GM18519 (cell line): Measurements from ENCODE around the gene OPCML.
A peak's percentile ranks its signal among the peaks of the same experiment; 100 is the strongest.

Experiments used
- ATAC-seq: cut with Tn5 transposase; IDR thresholded peaks from one replicate; pipeline ENCODE4 v1.9.1; 2021; ENCODE audit warnings: mild to moderate bottlenecking, moderate library complexity; ENCODE audit not compliant: unreplicated experiment, low FRiP score

Gene OPCML

GRCh38 chr11:133096981-133097380 lies 435.3 kb downstream of the OPCML start:
- no peak for ATAC-seq

- ATAC-seq, result no peak
These were observed 445.8 kb downstream of the OPCML start for GRCh38 chr11:133086518-133086917.

GRCh38 chr11:133082841-133083488 lies 449.3 kb downstream of the OPCML start:
- ATAC-seq, result peak; percentile 81

GRCh38 chr11:133082453-133082781 lies 449.9 kb downstream of the OPCML start:
- ATAC-seq, result peak; percentile 15

- no peak for ATAC-seq
These were observed 450.4 kb downstream of the OPCML start for GRCh38 chr11:133081730-133082452.

GRCh38 chr11:133081020-133081419 lies 451.3 kb downstream of the OPCML start:
- no peak for ATAC-seq

- peak; percentile 44 for ATAC-seq
These were observed 453.5 kb downstream of the OPCML start for GRCh38 chr11:133078591-133079404.

GRCh38 chr11:133078012-133078411 lies 454.3 kb downstream of the OPCML start:
- ATAC-seq, result no peak

GRCh38 chr11:133075351-133075750 lies 456.9 kb downstream of the OPCML start:
- ATAC-seq, result no peak

- no peak for ATAC-seq
These were observed 459.3 kb downstream of the OPCML start for GRCh38 chr11:133072858-133073582.

- no peak for ATAC-seq
These were observed 459.9 kb downstream of the OPCML start for GRCh38 chr11:133072378-133072777.

GRCh38 chr11:133070791-133071190 lies 461.5 kb downstream of the OPCML start:
- ATAC-seq, result no peak

GRCh38 chr11:133070021-133070713 lies 462.1 kb downstream of the OPCML start:
- no peak for ATAC-seq

GRCh38 chr11:133065847-133066485 lies 466.3 kb downstream of the OPCML start:
- ATAC-seq, result no peak

GRCh38 chr11:133064961-133065360 lies 467.3 kb downstream of the OPCML start:
- ATAC-seq, result no peak

- no peak for ATAC-seq
These were observed 468.0 kb downstream of the OPCML start for GRCh38 chr11:133064152-133064877.

GRCh38 chr11:133058501-133058900 lies 473.8 kb downstream of the OPCML start:
- ATAC-seq, result no peak

- no peak for ATAC-seq
These were observed 479.1 kb downstream of the OPCML start for GRCh38 chr11:133053124-133053776.

GRCh38 chr11:133052537-133052936 lies 479.8 kb downstream of the OPCML start:
- no peak for ATAC-seq
